Activated CD4-positive, alpha-beta memory T cell treated with anti-CD3 and anti-CD28 coated beads for 36 hours (primary cell): ENCODE measurements around the gene TOM1. TPM values are rescaled to one million over a fixed set of nuclear protein-coding genes. Genes with fewer than 3 reads are reported as not detected.
A peak's percentile ranks its signal among the peaks of the same experiment; 100 is the strongest.
"Not testable (repeated sequence)": the region's sequence is repeated elsewhere in the genome, so short reads cannot be mapped to it uniquely, and the experiment has no call there.

Experiments used
- CTCF ChIA-PET: fragments of 350-600 bp; sonication (Branson Sonifier 250); formaldehyde crosslinking; loops from one replicate; lab custom pipeline; 2021; ENCODE audit warnings: antibody characterized with exemption, inconsistent platforms; lab: Charles Lee
- POLR2A ChIA-PET: fragments of 350-600 bp; sonication (Branson Sonifier 250); formaldehyde crosslinking; loops from one replicate; lab custom pipeline; 2021; ENCODE audit warnings: antibody characterized with exemption; lab: Charles Lee
- DNase-seq: peaks from one replicate; pipeline ENCODE4 v3.0.0-alpha.2; 2020
- H3K27ac Mint-ChIP-seq: one replicate; pipeline ENCODE4 v1.8.0; 2021; ENCODE audit warnings: mixed read lengths
- H3K27me3 Mint-ChIP-seq: one replicate; pipeline ENCODE4 v1.8.0; 2021; ENCODE audit warnings: mixed read lengths
- H3K36me3 Mint-ChIP-seq: one replicate; pipeline ENCODE4 v1.8.0; 2021; ENCODE audit warnings: mixed read lengths
- H3K4me1 Mint-ChIP-seq: one replicate; pipeline ENCODE4 v1.8.0; 2021; ENCODE audit warnings: low read depth, mixed read lengths
- H3K4me3 Mint-ChIP-seq: one replicate; pipeline ENCODE4 v1.8.0; 2021; ENCODE audit warnings: mild to moderate bottlenecking, mixed read lengths
- H3K9me3 Mint-ChIP-seq: one replicate; pipeline ENCODE4 v1.8.0; 2021; ENCODE audit warnings: mixed read lengths
- intact Hi-C: fragments of 100-400 bp; cut with micrococcal nuclease; formaldehyde crosslinking; loops from one replicate; pipeline ENCODE4 v1.15.1; 2023
- total RNA-seq, 2 experiments: library from RNA; stranded (reverse); gene quantifications; one replicate each; pipeline ENCODE4 v1.2.3, GENCODE V29; 2021

The TOM1 gene
- total RNA-seq, 2 experiments from 2014 or later, result 29.8 to 31.1 TPM

DNA sequence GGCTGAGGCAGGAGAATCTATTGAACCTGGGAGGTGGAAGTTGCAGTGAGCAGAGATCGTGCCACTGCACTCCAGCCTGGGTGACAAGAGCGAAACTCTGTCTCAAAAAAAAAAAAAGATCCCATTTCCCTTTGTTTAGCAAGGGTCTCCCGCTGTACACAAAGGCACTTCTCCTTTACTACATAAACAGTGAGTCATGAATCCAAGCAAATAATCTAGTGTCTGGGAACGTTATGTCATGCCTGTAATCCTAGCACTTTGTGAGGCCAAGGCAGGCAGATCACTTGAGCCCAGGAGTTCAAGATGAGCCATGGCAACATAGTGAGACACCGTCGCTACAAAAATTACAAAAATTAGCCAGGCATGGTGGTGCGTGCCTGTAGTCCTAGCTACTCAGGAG is 64.5 kb downstream of the TOM1 start:
- DNase-seq, CTCF ChIA-PET, POLR2A ChIA-PET, H3K9me3 Mint-ChIP-seq, H3K36me3 Mint-ChIP-seq, intact Hi-C loops, H3K27ac Mint-ChIP-seq, H3K4me1 Mint-ChIP-seq, H3K4me3 Mint-ChIP-seq: not testable (repeated sequence)
- H3K27me3 Mint-ChIP-seq, result peaks cover 16% of the 10 kb centered on the region

DNA sequence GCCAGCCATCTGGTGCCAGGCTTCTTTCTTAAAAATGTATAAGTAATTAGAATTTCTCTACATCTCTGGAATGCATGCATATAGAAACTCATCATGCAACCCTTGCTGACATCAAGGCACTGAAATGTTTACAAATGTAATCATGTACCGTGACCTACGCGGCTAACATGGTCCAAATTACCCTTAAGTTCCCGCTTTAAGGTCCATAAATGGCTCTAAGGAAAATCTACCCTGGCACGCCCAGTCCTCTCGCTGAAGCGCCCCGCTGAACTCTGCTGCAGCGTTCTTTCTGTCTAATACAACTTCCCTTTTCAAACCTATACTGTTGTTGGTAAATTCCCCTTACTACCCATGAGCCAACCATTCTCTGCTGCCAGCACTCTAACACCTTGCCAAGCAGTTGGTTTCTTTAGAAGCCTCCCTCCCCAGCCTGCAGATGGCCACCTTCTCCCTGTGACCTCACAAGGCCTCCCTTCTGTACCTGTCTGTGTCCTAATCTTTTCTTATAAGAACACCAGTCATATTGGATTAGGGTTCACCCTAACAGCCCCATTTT is 67.7 kb downstream of the TOM1 start:
- no peaks in the 10 kb centered on the region for H3K9me3 Mint-ChIP-seq
- no peak overlapping the region for H3K4me3 Mint-ChIP-seq
- H3K4me1 Mint-ChIP-seq, result peaks cover 9% of the 10 kb centered on the region
- intact Hi-C loops, result no loop called here
- DNase-seq, result no peak
- H3K36me3 Mint-ChIP-seq, result no peaks in the 10 kb centered on the region
- ChIA-PET POLR2A (no interaction called here), CTCF (no interaction called here)
- H3K27me3 Mint-ChIP-seq, result peaks cover 18% of the 10 kb centered on the region
- no peak overlapping the region for H3K27ac Mint-ChIP-seq

DNA sequence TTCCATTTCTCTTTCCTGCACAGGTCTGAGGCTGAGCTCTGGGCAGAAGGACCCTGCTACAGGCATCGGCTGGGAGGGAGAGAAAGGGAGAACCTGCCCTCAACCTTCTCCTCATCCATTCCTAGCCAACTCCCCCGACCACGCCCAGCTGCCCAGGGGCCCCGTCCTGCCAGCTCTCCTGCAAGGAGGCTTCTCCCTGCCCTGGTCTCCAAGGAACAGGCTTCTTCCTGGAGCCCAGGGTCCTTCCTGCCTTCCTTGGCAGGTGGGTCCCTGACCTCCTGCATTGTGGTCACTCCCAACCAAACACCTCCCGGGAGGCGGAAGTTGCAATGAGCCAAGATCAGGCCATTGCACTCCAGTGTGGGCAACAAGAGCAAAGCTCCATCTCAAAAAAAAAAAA is 68.7 kb downstream of the TOM1 start:
- DNase-seq, result no peak
- CTCF ChIA-PET, result no interaction called here

DNA sequence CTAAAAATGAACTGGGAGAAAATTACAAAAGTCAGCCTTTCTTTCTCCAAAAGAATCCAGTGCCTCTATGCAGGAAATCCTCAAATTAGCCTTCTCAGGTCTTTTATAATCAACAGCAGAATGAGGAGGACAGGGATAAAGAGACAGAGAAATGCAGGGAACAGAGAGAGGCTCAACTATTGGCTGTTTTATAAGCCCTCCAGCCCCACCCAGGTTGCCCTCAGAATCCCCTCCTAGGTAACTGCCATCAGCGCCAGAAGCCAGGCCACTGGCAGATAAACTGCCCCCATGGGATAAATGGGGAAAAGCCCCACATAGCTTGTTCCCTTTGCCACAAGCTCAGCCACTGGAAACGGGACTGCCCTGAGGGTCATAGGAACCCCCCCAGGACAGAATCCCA is 70.3 kb downstream of the TOM1 start:
- intact Hi-C loops, result no loop called here
- peaks cover 9% of the 10 kb centered on the region for H3K4me1 Mint-ChIP-seq
- ChIA-PET CTCF (interaction anchor here (0.9 kb wide), 1 partner anchor 213 kb away, joined by 3 read pairs; no protein-coding TSS in a partner anchor), POLR2A (no interaction called here)
- no peak overlapping the region for H3K4me3 Mint-ChIP-seq
- H3K9me3 Mint-ChIP-seq, result no peaks in the 10 kb centered on the region
- H3K36me3 Mint-ChIP-seq, result no peaks in the 10 kb centered on the region
- H3K27me3 Mint-ChIP-seq, result peaks cover 15% of the 10 kb centered on the region
- no peak for DNase-seq
- H3K27ac Mint-ChIP-seq, result no peak overlapping the region

More for the DNA sequence above, 68.7 kb downstream of the TOM1 start:
- Mint-ChIP-seq H3K27ac (no peak overlapping the region), H3K9me3 (no peaks in the 10 kb centered on the region), H3K27me3 (peaks cover 18% of the 10 kb centered on the region), H3K4me3 (no peak overlapping the region), H3K4me1 (peaks cover 9% of the 10 kb centered on the region), H3K36me3 (no peaks in the 10 kb centered on the region)
- POLR2A ChIA-PET, result no interaction called here
- intact Hi-C loops, result no loop called here

DNA sequence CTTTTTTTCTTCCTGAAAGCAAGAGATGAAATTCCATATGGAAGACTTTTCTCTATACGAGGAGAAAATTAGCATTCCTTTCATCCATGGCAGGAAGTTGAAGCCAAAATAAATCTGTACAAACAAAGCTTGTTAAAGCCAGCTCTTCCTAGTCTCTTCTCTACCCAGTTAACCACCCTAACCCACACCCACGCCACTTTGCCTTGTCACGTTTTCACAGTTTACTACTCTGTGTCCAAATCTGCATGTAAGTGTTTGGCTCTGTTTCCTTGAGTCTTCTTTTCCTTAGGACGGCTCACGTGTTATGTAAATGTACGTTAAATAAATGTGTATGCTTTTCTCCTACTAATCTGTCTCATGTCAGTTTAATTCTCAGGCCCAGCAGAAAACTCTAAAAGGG is 74.1 kb downstream of the TOM1 start:
- peaks cover 22% of the 10 kb centered on the region for H3K4me1 Mint-ChIP-seq
- ChIA-PET CTCF (no interaction called here), POLR2A (no interaction called here)
- no peaks in the 10 kb centered on the region for H3K36me3 Mint-ChIP-seq
- no peaks in the 10 kb centered on the region for H3K9me3 Mint-ChIP-seq
- H3K27me3 Mint-ChIP-seq, result peaks cover 2% of the 10 kb centered on the region
- DNase-seq, result no peak
- no peak overlapping the region for H3K27ac Mint-ChIP-seq
- no peak overlapping the region for H3K4me3 Mint-ChIP-seq
- intact Hi-C loops, result no loop called here

DNA sequence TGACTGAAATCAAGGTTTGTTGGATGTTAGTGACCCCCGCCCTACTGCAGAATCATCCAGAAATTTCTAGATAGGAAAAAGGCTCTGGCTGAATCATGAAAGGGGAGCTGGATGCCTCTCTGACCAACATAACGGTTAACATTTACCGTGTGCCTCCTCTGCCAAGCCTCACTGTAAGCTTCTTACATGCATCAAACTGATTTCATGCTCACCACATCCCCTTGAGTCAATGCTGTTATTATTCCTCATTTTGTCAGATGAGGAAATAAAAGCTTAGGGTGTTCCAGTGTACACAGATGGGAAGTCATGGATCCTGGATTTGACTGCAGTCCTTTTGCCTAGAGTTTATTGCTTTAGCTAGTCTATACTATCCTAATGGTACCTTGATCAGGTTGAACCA is 75.3 kb downstream of the TOM1 start:
- ChIA-PET CTCF (interaction anchor here (0.6 to 2.6 kb wide), 7 partner anchors 14 to 690 kb away, joined by 3 to 10 read pairs (median 3); no protein-coding TSS in a partner anchor), POLR2A (no interaction called here)
- H3K27ac Mint-ChIP-seq, result no peak overlapping the region
- H3K9me3 Mint-ChIP-seq, result no peaks in the 10 kb centered on the region
- peaks cover 22% of the 10 kb centered on the region for H3K4me1 Mint-ChIP-seq
- H3K4me3 Mint-ChIP-seq, result no peak overlapping the region
- H3K36me3 Mint-ChIP-seq, result no peaks in the 10 kb centered on the region
- peaks cover 1% of the 10 kb centered on the region for H3K27me3 Mint-ChIP-seq
- no peak for DNase-seq
- intact Hi-C loops, result no loop called here

DNA sequence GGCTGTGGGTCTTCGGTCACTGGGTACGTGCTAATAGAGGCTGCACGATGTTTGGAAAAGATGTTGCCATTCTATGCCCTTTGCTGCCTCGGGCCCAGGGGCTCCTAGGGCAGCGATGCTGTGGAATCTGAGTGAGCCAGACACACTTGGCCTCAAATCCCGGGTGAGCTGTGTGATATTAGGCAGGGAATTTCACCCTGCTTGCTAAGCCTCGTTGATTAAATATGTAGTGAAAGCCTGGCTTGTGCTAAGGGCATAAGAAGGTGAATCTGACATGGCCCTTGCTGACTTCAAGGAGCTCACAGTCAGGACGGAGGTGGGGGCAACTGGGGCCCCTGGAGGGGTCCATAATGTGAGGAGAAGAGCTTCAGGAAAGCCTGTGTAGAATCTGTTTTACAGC is 75.8 kb downstream of the TOM1 start:
- Mint-ChIP-seq H3K27ac (no peak overlapping the region), H3K4me3 (no peak overlapping the region)

DNA sequence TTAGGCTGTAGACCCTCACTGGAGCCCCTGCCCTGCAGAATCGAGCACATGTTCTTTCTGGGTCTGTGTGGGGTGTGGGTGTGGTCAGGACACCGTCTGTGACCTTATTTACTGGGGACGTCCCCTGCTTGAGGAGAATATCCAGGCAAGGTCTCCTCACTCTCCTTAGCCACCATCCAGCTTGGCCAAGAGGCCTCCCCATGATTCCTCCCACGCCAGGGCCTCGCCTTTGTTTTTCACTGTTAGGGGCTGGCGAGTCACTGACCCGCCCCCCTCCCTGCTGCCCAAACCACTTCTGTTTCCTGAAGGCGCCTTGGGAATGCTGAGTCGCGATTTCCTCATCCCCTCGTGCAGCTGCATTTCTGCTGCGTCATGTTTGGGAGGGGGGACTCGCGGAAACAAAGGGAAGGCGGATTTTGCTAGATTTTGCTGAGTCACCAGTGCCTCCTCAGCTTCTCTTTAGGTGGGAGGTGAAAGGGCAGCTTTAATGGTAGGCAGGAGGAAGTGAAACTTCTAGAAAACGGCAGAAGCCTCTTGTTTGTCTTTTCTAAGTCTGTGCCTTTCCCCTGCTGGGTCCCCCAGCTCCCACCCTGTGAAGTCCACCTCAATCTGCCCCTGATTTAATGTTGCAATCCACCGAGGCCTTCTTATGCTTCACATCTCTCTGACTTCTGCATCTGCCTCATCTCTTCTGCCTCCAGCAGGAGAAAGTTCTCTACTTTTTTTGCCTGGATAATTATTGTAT is 77.2 kb downstream of the TOM1 start:
- ChIA-PET CTCF (interaction anchor here (0.6 to 2.6 kb wide), 2 partner anchors 26 to 58 kb away, joined by 3 to 10 read pairs; no protein-coding TSS in a partner anchor), POLR2A (interaction anchor here (1.0 kb wide), 1 partner anchor 47 kb away, joined by 3 read pairs; no protein-coding TSS in a partner anchor)
- Mint-ChIP-seq H3K36me3 (no peaks in the 10 kb centered on the region), H3K4me3 (no peak overlapping the region), H3K27ac (peak overlapping the region; percentile 77), H3K27me3 (peaks cover 3% of the 10 kb centered on the region), H3K4me1 (peaks cover 24% of the 10 kb centered on the region), H3K9me3 (no peaks in the 10 kb centered on the region)
- DNase-seq, result peak; percentile 71
- intact Hi-C loops, result loop anchor here (1.0 kb wide), 1 partner anchor 23 kb away; the partner anchor contains the start of gene MCM5

More for the DNA sequence above, 75.8 kb downstream of the TOM1 start:
- Mint-ChIP-seq H3K4me1 (peaks cover 22% of the 10 kb centered on the region), H3K36me3 (no peaks in the 10 kb centered on the region), H3K27me3 (peaks cover 1% of the 10 kb centered on the region), H3K9me3 (no peaks in the 10 kb centered on the region)
- no peak for DNase-seq
- ChIA-PET CTCF (interaction anchor here (0.6 to 2.6 kb wide), 8 partner anchors 13 to 690 kb away, joined by 3 to 10 read pairs (median 3); no protein-coding TSS in a partner anchor), POLR2A (no interaction called here)
- intact Hi-C loops, result no loop called here

DNA sequence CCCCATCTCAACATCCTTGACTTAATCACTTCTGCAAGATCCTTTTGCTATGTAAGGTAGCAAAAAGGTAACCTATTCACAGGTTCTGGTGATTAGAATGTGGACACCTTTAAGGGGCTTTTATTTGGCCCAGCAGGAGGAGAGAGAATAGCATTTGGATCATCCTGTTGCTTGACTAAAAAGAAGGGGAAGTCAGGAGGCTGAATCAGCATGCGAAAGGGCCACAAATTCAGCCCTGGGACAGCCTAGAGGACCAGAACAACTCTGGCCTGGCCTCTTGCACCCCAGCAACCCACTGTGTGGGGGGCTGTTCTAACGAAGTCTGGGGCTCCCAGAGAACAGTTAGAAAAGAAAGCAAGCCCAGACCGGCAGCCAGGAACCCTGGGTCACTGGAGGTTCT is 78.0 kb downstream of the TOM1 start:
- peak overlapping the region; percentile 77 for H3K27ac Mint-ChIP-seq
- POLR2A ChIA-PET, result no interaction called here
- no peak overlapping the region for H3K4me3 Mint-ChIP-seq

DNA sequence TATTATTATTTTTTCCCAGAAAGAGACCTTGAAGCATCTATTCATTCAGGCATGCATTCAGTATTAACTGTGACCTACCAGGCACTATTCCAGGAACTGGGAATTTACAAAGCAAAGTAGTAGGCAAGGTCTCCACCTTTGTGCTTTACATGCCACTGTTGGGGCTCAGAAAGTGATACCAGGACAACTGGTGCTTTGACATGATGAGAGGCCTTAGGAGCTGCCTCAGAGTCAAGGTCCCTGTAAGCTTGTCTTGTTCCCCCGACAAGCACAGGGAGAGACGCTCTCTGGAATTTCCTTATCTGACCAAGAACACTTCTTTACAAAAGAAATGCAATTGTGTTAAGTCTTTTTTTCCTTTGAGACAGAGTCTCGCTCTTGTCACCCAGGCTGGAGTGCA is 78.9 kb downstream of the TOM1 start:
- Mint-ChIP-seq H3K4me1 (peaks cover 20% of the 10 kb centered on the region), H3K27ac (no peak overlapping the region), H3K36me3 (no peaks in the 10 kb centered on the region), H3K27me3 (peaks cover 10% of the 10 kb centered on the region), H3K4me3 (no peak overlapping the region), H3K9me3 (no peaks in the 10 kb centered on the region)
- no peak for DNase-seq
- intact Hi-C loops, result no loop called here
- ChIA-PET CTCF (no interaction called here), POLR2A (no interaction called here)

More for the DNA sequence above, 78.0 kb downstream of the TOM1 start:
- CTCF ChIA-PET, result no interaction called here
- Mint-ChIP-seq H3K9me3 (no peaks in the 10 kb centered on the region), H3K36me3 (no peaks in the 10 kb centered on the region), H3K27me3 (peaks cover 5% of the 10 kb centered on the region), H3K4me1 (peaks cover 20% of the 10 kb centered on the region)
- DNase-seq, result no peak
- intact Hi-C loops, result loop anchor here (1.0 kb wide), 1 partner anchor 23 kb away; the partner anchor contains the start of gene MCM5

DNA sequence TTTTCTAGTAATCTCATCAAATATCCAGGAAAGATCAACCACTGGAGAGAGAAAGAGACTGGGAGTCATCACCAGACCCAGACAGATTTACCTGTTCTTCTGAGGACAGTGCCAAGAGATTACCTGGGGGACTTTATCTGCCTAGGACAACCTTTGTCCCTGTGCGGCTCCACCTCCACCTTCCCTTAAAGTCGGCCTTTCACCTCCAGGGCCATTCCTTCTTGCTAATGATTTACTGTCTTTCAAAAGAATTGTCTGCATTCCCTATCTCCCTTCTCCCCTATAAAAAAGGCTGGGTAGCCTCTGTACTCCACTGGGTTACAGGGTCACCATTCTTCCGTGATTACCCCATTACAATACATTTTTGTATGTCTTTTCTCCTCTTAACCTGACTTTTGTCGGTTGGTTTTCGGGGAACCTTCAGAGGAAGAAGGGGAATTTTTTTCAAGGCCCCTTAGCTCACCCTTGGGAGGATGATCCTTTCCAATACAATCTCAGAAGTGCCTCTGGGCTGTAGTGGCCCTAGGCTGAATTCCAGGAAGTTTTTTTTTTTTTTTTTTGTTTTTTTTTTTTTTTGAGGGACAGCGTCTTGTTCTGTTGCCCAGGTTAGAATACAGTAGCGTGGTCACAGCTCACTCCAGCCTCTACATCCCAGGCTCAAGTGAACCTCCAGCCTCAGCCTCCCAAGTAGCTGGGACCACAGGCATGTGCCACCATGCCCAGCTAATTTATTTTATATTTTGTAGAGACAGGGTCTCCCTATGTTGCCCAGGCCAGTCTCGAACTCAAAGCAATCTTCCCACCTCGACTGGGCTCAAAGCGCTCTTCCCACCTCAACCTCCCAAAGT is 79.7 kb downstream of the TOM1 start:
- no peak for DNase-seq
- Mint-ChIP-seq H3K27ac (no peak overlapping the region), H3K4me3 (no peak overlapping the region), H3K4me1 (peaks cover 20% of the 10 kb centered on the region), H3K27me3 (peaks cover 12% of the 10 kb centered on the region), H3K36me3 (no peaks in the 10 kb centered on the region), H3K9me3 (no peaks in the 10 kb centered on the region)
- ChIA-PET POLR2A (no interaction called here), CTCF (no interaction called here)
- intact Hi-C loops, result no loop called here

DNA sequence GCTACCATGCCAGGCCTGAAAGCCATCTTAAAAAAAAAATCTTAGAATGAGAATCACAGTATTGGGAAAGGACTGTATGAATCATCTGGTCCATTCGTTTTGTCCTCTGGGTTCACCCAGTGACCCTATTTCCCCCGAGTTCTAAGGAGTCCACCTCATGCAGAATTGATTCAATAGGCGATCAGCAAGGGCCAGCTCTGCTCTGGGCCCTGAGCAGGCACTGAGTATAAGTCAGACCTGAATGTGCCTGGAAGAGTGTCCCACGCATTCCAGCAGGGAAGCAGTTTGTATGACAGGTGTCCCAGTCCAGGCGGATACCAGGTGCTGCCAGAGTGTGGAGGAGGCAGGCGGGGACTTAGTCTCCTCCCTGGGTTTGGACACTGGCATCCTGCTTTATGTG is 80.3 kb downstream of the TOM1 start:
- CTCF ChIA-PET, result interaction anchor here (1.0 kb wide), 1 partner anchor 29 kb away, joined by 6 read pairs; no protein-coding TSS in a partner anchor

More for the DNA sequence above, 80.3 kb downstream of the TOM1 start:
- no peak for DNase-seq
- Mint-ChIP-seq H3K4me3 (no peak overlapping the region), H3K27ac (no peak overlapping the region), H3K9me3 (no peaks in the 10 kb centered on the region), H3K36me3 (no peaks in the 10 kb centered on the region), H3K27me3 (peaks cover 12% of the 10 kb centered on the region), H3K4me1 (peaks cover 20% of the 10 kb centered on the region)
- POLR2A ChIA-PET, result interaction anchor here (0.5 kb wide), 1 partner anchor 269 kb away, joined by 3 read pairs; no protein-coding TSS in a partner anchor
- intact Hi-C loops, result no loop called here
